AG04449 (cell line): ENCODE results near the gene ETS2.
A peak's percentile ranks its signal among the peaks of the same experiment; 100 is the strongest.

Source experiments
- CTCF ChIA-PET: fragments of 350-600 bp; formaldehyde crosslinking; extraction: SDS; loops from one replicate; lab custom pipeline; 2021; ENCODE audit warnings: antibody characterized with exemption; lab: Yijun Ruan, JAX
- POLR2A ChIA-PET: fragments of 400-600, 350-600 bp; formaldehyde crosslinking; extraction: SDS; loops from one replicate; lab custom pipeline; 2020; ENCODE audit warnings: antibody characterized with exemption, inconsistent platforms; lab: Yijun Ruan, JAX
- DNase-seq: peaks from one replicate; pipeline ENCODE4 v3.0.0-alpha.2; 2010; ENCODE audit warnings: low read depth, low spot score
- H3K4me3 ChIP-seq: 2 replicates; pipeline ENCODE4 v1.5.1; 2011; ENCODE audit warnings: low read depth, mild to moderate bottlenecking, control low read depth, low read length
- CTCF ChIP-seq: IDR thresholded peaks from one replicate; pipeline ENCODE4 v1.5.1; 2011; ENCODE audit warnings: mild to moderate bottlenecking, moderate library complexity, low read length, control low read depth, inconsistent platforms; ENCODE audit not compliant: insufficient read depth; ENCODE audit errors: missing control alignments

Gene ETS2

GRCh38 chr21:38849776-38850175 lies 44.0 kb downstream of the ETS2 start:
- no peak overlapping the region for H3K4me3 ChIP-seq
- DNase-seq: no peak
- POLR2A ChIA-PET: interaction anchor here (0.6 kb wide), 1 partner anchor 46 kb away, joined by 3 read pairs; no protein-coding TSS in a partner anchor
- no peak for TF ChIP-seq CTCF
- CTCF ChIA-PET: no interaction called here

DNA sequence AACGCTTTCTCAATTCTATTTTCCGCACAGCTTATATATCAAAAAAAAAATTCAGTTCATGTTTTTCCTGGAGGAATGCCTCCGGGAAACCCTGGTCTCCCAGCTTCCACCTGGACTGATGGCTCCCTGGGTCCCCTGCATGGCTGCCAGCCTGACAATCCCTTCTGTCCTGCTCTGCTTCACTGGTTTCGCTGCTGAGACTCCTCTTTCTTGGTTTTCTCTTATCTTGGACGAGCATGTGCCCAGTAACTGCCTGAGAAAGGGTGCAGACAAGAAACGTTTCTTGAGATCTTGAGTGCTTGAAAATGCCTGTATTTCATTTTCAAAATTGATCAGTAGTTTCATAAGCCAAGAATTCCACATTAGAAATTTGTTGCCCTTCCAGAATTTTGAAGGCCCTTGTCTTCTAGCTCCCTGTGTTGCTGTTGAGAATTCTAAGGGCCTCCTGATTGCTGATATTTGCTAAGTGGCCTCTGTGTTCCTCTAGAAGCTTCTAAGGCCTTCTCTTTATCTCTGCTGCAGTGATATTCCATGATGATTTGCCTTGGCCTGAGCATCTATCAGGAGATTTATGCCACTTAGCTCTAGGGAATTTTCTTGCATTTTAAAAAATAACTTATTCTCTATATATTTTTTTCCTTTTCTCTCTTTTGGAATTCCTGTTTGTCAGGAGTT lies 44.7 kb downstream of the ETS2 start:
- CTCF ChIA-PET: interaction anchor here (1.3 kb wide), 1 partner anchor 26 kb away, joined by 4 read pairs; no protein-coding TSS in a partner anchor
- H3K4me3 ChIP-seq: no peak overlapping the region
- POLR2A ChIA-PET: interaction anchor here (0.6 kb wide), 1 partner anchor 46 kb away, joined by 3 read pairs; no protein-coding TSS in a partner anchor
- no peak for TF ChIP-seq CTCF
- no peak for DNase-seq

- CTCF ChIA-PET: interaction anchor here (1.3 kb wide), 1 partner anchor 26 kb away, joined by 4 read pairs; no protein-coding TSS in a partner anchor
- no peak overlapping the region for H3K4me3 ChIP-seq
- DNase-seq: no peak
- TF ChIP-seq CTCF: no peak
- POLR2A ChIA-PET: no interaction called here
Observed at GRCh38 chr21:38851101-38851500, 45.4 kb downstream of the ETS2 start.

- no peak for DNase-seq
- H3K4me3 ChIP-seq: no peak overlapping the region
- ChIA-PET CTCF (interaction anchor here (1.2 kb wide), 1 partner anchor 12 kb away, joined by 3 read pairs; no protein-coding TSS in a partner anchor), POLR2A (no interaction called here)
- TF ChIP-seq CTCF: no peak
Observed at GRCh38 chr21:38852278-38852677, 46.5 kb downstream of the ETS2 start.

- TF ChIP-seq CTCF: no peak
- no peak for DNase-seq
- H3K4me3 ChIP-seq: no peak overlapping the region
- ChIA-PET POLR2A (interaction anchor here (1.2 kb wide), 1 partner anchor 9 kb away, joined by 4 read pairs; no protein-coding TSS in a partner anchor), CTCF (interaction anchor here (0.9 to 1.2 kb wide), 2 partner anchors 12 to 285 kb away, joined by 3 to 4 read pairs; no protein-coding TSS in a partner anchor)
Observed at GRCh38 chr21:38852708-38853107, 47.0 kb downstream of the ETS2 start.

GRCh38 chr21:38853421-38853919 lies 47.7 kb downstream of the ETS2 start:
- ChIA-PET CTCF (interaction anchor here (0.9 to 1.2 kb wide), 2 partner anchors 13 to 284 kb away, joined by 3 to 4 read pairs; no protein-coding TSS in a partner anchor), POLR2A (interaction anchor here (1.2 kb wide), 1 partner anchor 10 kb away, joined by 4 read pairs; no protein-coding TSS in a partner anchor)
- no peak overlapping the region for H3K4me3 ChIP-seq
- no peak for TF ChIP-seq CTCF
- DNase-seq: peak; percentile 34
